Lower leg skin (tissue), 3 donors: Measurements from ENCODE around the gene CCDC74A.

Source experiments
- POLR2A ChIP-seq, 2 donors: fragments of 450-650 bp; IDR thresholded peaks; one replicate each; pipeline ENCODE4 v1.6.1; 2016 to 2017; ENCODE audit warnings: antibody characterized with exemption in 2 of 2, mild to moderate bottlenecking in 1 of 2, moderate library complexity in 1 of 2
- TF ChIP-seq, protein P1 (sequence below), 3 donors: fragments of 450-650 bp; IDR thresholded peaks; one replicate each; pipeline ENCODE4 v1.5.1; 2016; ENCODE audit warnings: antibody characterized with exemption in 3 of 3, mild to moderate bottlenecking in 3 of 3, moderate library complexity in 2 of 3

- TF ChIP-seq, protein P1, sequence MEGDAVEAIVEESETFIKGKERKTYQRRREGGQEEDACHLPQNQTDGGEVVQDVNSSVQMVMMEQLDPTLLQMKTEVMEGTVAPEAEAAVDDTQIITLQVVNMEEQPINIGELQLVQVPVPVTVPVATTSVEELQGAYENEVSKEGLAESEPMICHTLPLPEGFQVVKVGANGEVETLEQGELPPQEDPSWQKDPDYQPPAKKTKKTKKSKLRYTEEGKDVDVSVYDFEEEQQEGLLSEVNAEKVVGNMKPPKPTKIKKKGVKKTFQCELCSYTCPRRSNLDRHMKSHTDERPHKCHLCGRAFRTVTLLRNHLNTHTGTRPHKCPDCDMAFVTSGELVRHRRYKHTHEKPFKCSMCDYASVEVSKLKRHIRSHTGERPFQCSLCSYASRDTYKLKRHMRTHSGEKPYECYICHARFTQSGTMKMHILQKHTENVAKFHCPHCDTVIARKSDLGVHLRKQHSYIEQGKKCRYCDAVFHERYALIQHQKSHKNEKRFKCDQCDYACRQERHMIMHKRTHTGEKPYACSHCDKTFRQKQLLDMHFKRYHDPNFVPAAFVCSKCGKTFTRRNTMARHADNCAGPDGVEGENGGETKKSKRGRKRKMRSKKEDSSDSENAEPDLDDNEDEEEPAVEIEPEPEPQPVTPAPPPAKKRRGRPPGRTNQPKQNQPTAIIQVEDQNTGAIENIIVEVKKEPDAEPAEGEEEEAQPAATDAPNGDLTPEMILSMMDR (IDR thresholded peaks at IDR 0.05), result no peak
- no peak for TF ChIP-seq POLR2A (IDR thresholded peaks at IDR 0.05)
Observed at GRCh38 chr2:131556998-131557397, 29.3 kb downstream of the CCDC74A start.
